Urinary bladder (tissue), 4 donors: ENCODE measurements around the gene LIN54. TPM values are rescaled to one million over a fixed set of nuclear protein-coding genes. Genes with fewer than 3 reads are reported as not detected.
A peak's percentile ranks its signal among the peaks of the same experiment; 100 is the strongest.
"Not testable (repeated sequence)": the region's sequence is repeated elsewhere in the genome, so short reads cannot be mapped to it uniquely, and the experiment has no call there.

Experiments used
- DNase-seq: peaks from one replicate; pipeline ENCODE4 v3.0.0-alpha.2; 2015; ENCODE audit errors: extremely low spot score
- H3K27ac ChIP-seq: one replicate; pipeline ENCODE4 v1.5.1; 2013; ENCODE audit warnings: low read depth, mild to moderate bottlenecking, moderate library complexity
- H3K36me3 ChIP-seq: one replicate; pipeline ENCODE4 v1.6.1; 2013; ENCODE audit warnings: mild to moderate bottlenecking, moderate library complexity; ENCODE audit not compliant: insufficient read depth
- H3K4me1 ChIP-seq: one replicate; pipeline ENCODE4 v1.6.1; 2013; ENCODE audit warnings: mild to moderate bottlenecking, moderate library complexity; ENCODE audit not compliant: insufficient read depth
- H3K4me3 ChIP-seq: one replicate; pipeline ENCODE4 v1.5.1; 2013; ENCODE audit warnings: low read depth, low read length
- WGBS: extraction: QIAGEN DNeasy Blood & Tissue Kit; methylation state at CpG from one replicate; pipeline ENCODE4 v1.1.7; 2013; 5-methylcytosine and 5-hydroxymethylcytosine counted together
- polyA plus RNA-seq: library from polyadenylated mRNA; stranded (reverse); fragments of 200-250 nt; gene quantifications from one replicate; pipeline ENCODE4 v1.2.3, GENCODE V29; 2013
- total RNA-seq: library from RNA; depleted of rRNA; stranded (reverse); fragments of >200 nt; gene quantifications from one replicate; pipeline ENCODE4 v1.2.3, GENCODE V29; 2014
- donor health status: healthy with polysubstance abuse.
- donor health status: healthy.

LIN54 gene
- total RNA-seq (21.5 TPM), polyA plus RNA-seq (5.5 TPM)

DNA sequence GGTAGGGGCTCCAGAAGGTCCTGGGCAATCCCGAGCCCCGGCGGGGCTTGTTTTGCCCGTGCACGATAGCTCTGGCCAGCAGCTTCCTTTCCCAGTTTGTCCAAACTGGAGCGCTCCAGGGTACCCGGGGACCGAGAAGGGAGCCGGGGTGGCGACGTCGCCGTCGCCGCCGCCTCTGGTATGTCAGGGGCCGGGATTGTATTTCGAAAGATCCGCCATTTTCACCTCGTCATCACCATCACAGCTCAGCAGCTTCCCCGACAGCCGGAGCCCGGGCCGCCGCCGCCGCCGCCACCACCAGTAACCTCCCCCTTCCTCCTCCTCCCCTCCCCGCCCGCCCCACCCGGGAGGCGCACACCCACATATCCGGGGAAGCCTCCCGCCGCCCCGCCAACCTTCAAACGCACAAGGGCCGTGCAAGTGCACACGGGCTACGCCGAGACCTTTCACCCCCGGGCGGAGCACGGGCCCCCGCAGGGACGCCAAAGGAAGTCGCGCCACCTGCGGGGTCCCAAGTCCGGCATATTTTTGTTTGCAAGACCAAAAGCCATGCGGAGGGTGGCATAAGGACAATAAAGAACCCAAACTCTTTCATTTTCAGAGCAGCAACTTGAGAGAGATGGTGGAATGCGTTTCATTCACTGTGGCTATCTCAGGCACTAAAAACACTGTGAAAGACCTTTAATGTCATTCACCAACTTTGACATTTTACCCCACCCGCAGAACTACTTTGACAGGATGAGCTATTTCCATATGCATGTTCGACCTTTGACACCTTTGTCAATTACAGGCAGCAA is at the start of gene LIN54:
Gene LIN54 (minus strand): TSS at position 302 of the 797 bp plus-strand sequence. CDS start 25,979 bp downstream, outside the sequence.
- H3K4me1 ChIP-seq, result no peaks in the 10 kb centered on the region
- under 1% methylated on average over 54 of the region's 54 CpGs for WGBS
- peak within 1 kb of the TSS; percentile 92 for H3K27ac ChIP-seq
- H3K4me3 ChIP-seq, result peak within 1 kb of the TSS; percentile 76
- no peaks in the 10 kb centered on the region for H3K36me3 ChIP-seq
- no peak for DNase-seq

DNA sequence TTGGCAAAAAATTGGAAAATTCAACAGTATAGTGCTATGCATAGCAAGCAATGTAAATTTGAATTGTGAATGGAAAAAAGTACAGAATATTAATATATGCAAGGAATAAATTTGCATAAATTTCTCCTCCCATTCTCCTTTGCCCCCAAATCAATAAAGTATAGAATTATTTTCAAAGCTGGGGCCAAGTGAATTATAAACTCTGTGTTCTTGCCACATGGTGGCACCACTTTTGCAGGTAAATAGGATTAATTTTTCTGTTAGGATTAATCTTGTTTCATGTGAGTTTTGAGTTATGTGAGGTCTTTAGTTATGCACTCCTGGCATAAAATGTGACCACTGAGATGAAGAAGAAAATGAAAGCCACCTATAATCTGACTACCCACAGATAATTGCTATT is 44.3 kb upstream of the LIN54 start:
- H3K4me1 ChIP-seq, result no peaks in the 10 kb centered on the region
- H3K4me3 ChIP-seq, result no peak overlapping the region
- no peak for DNase-seq
- no peak overlapping the region for H3K27ac ChIP-seq
- H3K36me3 ChIP-seq, result peaks cover 5% of the 10 kb centered on the region

DNA sequence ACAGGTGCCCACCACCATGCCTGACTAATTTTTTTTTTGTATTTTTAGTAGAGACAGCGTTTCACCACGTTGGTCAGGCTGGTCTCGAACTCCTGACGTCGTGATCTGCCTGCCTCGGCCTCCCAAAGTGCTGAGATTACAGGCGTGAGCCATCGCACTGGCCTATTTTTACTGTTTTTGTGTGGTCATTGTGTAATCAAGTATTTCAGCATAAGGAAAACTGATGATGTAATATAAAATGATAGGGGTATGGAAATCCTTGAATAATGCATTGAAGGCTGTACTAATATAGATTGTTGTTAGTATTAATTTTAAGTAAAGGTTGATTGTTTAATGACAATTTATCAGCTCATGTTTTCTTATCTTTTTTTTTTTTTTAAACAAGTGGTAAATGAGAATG is 38.2 kb upstream of the LIN54 start:
- WGBS, result 95% methylated on average over 8 of the region's 8 CpGs

DNA sequence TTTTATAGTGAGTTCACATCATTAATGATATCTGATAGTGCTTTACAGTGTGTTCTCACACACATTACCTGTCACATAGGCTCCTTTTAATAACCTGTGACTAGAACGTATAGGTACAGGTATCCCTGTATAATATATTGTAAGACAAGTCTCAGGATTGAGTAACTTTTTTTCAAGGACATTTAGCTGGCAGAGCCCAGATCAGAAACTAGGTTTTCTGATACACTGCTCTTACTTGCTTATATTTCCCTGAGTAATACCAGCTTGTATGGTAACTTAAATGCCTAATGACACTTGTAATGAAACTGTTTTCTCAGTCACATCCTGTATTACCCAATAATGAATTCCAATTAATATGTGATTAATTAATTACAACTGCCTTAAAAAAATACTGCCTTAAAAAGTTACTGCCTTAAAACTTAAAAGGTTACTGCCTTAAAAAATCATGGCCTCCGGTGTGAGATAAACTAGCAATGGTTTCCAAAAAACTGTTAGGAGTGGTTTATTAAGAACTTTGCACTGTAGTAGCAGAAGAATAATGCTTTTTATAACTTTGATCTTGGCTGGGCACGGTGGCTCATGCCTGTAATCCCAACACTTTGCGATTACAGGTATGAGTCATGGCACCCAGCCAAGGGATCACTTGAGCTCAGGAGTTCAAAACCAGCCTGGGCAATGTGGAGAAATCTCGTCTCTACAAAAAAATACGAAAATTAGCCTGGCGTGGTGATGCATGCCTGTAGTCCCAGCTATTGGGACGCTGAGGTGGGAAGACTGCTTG is 36.3 kb upstream of the LIN54 start:
- no peaks in the 10 kb centered on the region for H3K4me1 ChIP-seq
- no peak overlapping the region for H3K27ac ChIP-seq
- H3K36me3 ChIP-seq, result peaks cover 3% of the 10 kb centered on the region
- no peak overlapping the region for H3K4me3 ChIP-seq
- WGBS, result 91% methylated on average over 8 of the region's 8 CpGs
- DNase-seq, result no peak

More for the DNA sequence above, 38.2 kb upstream of the LIN54 start:
- H3K36me3 ChIP-seq, H3K4me1 ChIP-seq, H3K27ac ChIP-seq, H3K4me3 ChIP-seq, DNase-seq: not testable (repeated sequence)

DNA sequence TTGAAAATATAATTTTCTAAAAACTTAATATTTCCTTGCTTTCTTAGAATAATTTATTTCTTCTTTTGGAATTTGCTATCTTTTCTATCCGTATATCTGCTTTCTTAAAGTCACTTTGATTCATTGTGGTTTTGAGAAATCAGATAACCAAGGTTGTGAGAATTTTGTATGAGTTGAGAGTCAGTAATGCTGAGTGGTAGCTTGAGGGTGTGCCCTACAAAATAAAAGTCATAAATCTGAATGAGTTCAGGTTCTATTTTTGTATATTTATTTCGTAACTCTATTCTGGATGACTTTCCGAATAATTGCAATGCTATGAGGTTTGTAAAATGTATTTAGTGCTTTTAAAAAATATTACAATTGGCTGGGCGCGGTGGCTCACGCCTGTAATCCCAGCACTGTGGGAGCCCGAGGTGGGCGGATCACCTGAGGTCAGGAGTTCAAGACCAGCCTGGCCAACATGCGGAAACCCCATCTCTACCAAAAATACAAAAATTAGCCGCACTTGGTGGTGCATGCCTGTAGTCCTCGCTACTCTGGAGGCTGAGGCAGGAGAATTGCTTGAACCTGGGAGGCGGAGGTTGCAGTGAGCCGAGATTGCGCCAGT is 33.3 kb upstream of the LIN54 start:
- no peak overlapping the region for H3K4me3 ChIP-seq
- H3K27ac ChIP-seq, result no peak overlapping the region
- no peaks in the 10 kb centered on the region for H3K4me1 ChIP-seq
- 91% methylated on average over 14 of the region's 14 CpGs for WGBS
- no peaks in the 10 kb centered on the region for H3K36me3 ChIP-seq
- no peak for DNase-seq

DNA sequence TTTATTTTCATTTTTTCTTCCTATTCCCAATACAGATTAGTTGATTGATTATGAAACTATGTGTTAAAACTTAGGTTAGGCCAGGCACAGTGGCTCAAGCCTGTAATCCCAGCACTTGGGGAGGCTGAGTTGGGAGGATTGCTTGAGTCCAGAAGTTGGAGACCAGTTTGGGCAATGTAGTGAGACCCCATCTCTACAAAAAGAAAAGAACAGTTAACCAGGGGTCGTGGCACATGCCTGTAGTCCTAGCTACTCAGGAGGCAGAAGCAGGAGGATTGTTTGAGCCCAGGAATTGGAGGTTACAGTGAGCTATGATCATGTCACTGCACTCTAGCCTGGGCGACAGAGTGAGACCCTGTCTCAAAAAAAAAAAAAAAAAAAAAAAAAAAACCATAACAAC is 32.5 kb upstream of the LIN54 start:
- 99% methylated on average over 2 of the region's 2 CpGs for WGBS
- H3K27ac ChIP-seq, result not testable (repeated sequence)

DNA sequence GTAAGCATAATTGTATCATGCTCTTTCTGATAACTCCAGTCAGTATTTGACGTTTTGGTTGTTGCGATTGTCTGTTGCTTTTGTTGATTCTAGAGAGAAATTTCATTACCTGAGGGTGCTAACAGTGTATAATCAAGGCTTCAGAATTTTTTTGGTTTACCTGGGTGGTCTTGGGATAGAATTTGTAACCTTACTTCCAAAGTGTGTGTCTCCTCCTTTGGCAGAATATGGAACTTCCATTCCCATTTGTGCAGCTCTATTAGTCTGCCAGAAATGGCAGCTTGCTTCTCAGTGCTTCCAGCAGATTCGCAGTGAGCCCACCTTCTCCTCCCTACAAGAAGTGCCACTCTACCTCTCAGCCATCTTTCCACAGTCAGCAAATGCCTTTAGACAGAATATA is 29.6 kb upstream of the LIN54 start:
- DNase-seq, result no peak
- H3K27ac ChIP-seq, result no peak overlapping the region
- WGBS, result 87% methylated on average over 3 of the region's 3 CpGs
- no peak overlapping the region for H3K4me3 ChIP-seq
- no peaks in the 10 kb centered on the region for H3K36me3 ChIP-seq
- no peaks in the 10 kb centered on the region for H3K4me1 ChIP-seq

More for the DNA sequence above, 32.5 kb upstream of the LIN54 start:
- not testable (repeated sequence) for H3K4me3 ChIP-seq, H3K4me1 ChIP-seq, H3K36me3 ChIP-seq, DNase-seq

DNA sequence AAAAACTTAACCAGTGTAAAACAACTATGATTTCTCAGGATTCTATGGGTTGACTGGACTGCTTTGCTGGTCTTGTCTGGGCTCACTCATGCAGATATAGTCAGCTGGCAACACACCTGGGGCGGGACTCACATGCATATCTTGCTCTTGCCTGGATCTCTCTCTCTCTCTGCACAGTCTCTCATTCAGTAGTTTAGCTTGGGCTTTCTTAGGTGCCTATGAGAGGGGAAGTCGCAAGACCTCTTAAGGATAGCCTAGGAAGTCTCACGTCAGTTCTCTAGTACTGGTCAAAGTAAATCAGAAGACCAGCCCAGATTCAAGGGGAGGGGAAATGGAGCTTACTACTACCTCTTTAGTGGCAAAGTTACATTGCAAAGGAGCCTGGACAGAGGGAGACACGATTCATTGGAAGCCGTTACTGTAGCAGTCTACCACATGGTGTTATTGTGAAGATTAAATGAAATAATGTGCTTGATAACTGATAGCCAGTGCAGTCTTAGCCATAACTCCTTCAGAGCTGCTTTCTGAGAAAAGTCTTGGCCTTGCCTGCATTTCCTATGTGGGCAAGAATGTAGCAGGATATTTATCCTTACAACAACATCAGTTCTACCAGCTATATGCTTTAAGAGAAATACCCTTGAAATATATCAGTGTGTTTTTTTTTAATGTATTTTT is 26.5 kb upstream of the LIN54 start:
- H3K27ac ChIP-seq, result no peak overlapping the region
- H3K36me3 ChIP-seq, result no peaks in the 10 kb centered on the region
- no peak overlapping the region for H3K4me3 ChIP-seq
- no peaks in the 10 kb centered on the region for H3K4me1 ChIP-seq
- DNase-seq, result no peak
- WGBS, result 73% methylated on average over 5 of the region's 5 CpGs

DNA sequence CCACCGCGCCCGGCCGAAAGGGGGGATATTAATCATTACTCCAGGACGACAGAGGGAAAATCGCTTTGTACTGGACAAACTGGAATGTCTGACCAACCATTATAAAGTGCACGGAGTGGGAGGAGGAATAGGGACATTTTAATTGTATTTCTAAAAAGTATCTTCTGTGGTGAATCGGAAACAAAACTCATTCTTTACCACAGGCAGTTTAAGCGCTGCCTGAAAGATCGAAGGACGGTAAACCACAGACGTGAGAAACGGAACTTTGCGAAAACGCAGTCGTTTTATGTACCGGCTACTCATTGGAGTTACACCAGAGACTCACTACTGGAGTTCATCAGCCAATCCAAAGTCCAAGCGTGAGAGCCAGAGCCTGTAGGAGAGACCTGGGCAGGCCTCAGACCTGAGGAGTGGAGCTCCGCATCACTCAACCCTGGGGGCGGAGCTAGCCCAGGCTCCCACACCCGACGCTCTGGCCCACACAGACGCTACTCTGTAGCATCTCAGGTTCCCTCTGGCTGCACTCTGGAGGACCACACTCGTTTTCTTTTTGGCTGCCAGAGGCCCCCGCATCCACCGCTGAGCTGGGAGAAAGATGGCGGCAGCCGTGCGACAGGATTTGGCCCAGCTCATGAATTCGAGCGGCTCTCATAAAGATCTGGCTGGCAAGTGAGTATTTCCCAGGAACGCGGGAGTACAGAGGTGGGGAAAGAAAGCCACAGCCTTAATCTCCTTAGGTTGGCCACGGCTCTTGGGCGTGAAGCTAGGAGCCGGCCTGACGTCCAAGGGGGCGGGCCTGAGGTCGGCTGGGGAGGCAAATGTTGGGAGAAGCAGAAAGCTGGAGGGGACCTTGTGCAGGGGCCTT is 24.2 kb upstream of the LIN54 start, which contains the start of gene COPS4:
Gene COPS4 (plus strand): TSS at position 554 of the 865 bp plus-strand sequence. CDS start 42 bp downstream, at position 596.
- Histone ChIP-seq H3K4me3 (peak within 1 kb of the TSS; percentile 66), H3K36me3 (no peaks in the 10 kb centered on the region), H3K4me1 (no peaks in the 10 kb centered on the region), H3K27ac (peak within 1 kb of the TSS; percentile 89)
- WGBS, result under 1% methylated on average over 39 of the region's 39 CpGs
- DNase-seq, result peak; percentile 100

DNA sequence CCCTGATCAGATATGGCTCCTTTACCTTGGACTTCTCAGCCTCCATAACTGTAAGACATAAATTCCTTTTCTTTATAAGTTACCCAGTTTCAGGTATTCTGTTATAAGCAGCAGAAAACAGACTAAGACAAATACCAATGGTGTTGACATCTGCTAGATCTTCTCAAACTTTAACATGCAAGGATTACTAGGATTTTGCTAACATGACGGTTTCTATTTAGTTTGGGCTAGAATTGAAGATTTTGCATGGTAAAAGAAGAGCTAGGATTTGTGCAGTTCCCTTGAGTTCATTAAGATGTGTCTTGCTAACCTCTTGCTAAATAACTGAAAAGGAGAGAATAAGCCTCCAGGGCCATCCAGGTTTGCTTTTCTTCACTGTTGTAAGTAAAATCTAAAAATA is 19.1 kb upstream of the LIN54 start:
- DNase-seq, result no peak
- Histone ChIP-seq H3K27ac (no peak overlapping the region), H3K4me1 (no peaks in the 10 kb centered on the region), H3K36me3 (no peaks in the 10 kb centered on the region), H3K4me3 (no peak overlapping the region)
- 74% methylated on average over 1 of the region's 1 CpG for WGBS

DNA sequence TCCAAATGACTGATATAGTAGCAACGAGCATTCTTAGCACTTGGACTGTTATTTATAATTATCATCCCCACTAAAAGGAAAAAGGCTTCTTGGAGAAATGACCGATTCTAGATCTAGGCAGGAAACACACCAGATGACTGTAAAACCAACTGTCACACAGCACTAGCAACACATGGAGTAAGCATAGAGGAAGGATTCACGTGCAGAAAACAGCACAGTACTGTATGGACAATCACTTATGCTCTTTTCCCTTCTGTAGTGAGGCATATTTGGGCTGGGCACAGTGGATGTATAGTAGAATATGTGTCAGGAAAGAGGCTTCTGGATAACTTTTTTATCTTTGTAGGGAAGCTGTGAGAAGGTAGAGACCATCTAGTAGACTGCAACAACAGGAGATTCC is 18.4 kb upstream of the LIN54 start:
- 44% methylated on average over 3 of the region's 3 CpGs for WGBS
- no peak overlapping the region for H3K4me3 ChIP-seq

DNA sequence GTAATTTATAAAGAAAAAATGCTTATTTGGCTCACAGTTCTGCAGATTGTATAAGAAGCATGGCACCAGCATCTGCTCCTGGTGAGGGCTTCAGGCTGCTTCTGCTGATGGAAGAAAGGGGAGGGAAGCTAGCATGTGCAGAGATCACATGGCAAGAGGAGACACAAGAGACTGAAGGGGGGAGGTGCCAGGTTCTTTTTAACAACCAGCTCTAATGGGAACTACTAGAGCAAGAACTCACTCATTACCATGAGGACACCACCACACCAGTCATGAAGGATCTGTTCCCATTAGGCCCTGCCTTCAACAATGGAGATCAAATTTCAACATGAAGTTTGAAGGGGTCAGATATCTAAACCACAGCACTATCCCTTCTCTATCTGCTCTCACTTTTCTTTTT is 14.9 kb upstream of the LIN54 start:
- no peak overlapping the region for H3K27ac ChIP-seq
- H3K4me3 ChIP-seq, result no peak overlapping the region
- no peaks in the 10 kb centered on the region for H3K4me1 ChIP-seq
- no peaks in the 10 kb centered on the region for H3K36me3 ChIP-seq
- no peak for DNase-seq

More for the DNA sequence above, 18.4 kb upstream of the LIN54 start:
- no peak for DNase-seq
- no peaks in the 10 kb centered on the region for H3K4me1 ChIP-seq
- H3K36me3 ChIP-seq, result no peaks in the 10 kb centered on the region
- H3K27ac ChIP-seq, result no peak overlapping the region
